HG03159 (cell line): ENCODE measurements around the gene AOAH.
A peak's percentile ranks its signal among the peaks of the same experiment; 100 is the strongest.

Experiments used
- ATAC-seq: cut with Tn5 transposase; IDR thresholded peaks from one replicate; pipeline ENCODE4 v1.9.1; 2021; ENCODE audit warnings: mild to moderate bottlenecking, moderate library complexity; ENCODE audit not compliant: unreplicated experiment

AOAH gene

GRCh38 chr7:36567699-36568451 is 156.4 kb downstream of the AOAH start:
- ATAC-seq, result no peak

DNA sequence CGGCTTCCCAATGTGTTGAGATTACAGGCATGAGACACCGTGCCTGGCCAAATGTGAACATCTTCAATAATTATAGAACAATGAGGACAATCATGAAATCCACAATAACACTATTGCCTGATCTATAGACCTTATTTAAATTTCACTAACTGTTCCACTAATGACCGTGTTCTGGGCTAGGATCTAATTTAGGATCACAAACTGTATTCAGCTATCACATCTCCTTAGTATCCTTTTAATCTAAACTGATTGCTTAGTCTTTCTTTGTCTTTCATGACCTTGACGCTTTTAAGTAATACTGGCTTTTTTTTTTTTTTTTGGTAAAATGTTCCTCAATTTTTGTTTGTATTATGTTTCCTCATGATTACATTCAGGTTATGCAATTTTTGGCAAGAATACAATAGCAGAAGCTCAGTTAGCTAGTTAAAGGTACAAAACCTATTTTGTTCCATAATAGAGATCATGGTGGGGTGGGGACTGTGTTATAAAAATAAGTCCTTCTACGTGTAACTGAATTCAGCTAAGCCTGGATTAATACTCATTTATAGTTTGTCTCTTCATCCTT is 158.4 kb downstream of the AOAH start:
- no peak for ATAC-seq

DNA sequence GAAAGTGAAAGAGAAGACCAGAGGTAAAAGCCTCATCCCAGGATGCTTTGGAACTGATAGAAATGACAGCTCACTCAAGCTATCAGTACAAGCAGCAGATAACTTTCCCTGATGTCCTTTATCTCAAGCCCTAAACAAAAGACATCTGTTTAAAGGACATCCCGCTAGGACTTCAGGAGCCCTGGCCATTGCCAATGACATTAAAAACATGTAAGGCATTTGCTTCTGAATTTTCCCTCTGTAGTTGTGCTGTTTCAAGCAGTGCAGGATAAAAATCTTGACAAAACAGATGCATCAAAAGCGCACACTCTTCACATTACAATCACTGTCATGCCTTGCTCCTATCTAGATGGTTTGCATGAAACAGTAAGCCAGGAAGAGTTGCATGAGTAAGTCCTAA is 159.8 kb downstream of the AOAH start:
- no peak for ATAC-seq

DNA sequence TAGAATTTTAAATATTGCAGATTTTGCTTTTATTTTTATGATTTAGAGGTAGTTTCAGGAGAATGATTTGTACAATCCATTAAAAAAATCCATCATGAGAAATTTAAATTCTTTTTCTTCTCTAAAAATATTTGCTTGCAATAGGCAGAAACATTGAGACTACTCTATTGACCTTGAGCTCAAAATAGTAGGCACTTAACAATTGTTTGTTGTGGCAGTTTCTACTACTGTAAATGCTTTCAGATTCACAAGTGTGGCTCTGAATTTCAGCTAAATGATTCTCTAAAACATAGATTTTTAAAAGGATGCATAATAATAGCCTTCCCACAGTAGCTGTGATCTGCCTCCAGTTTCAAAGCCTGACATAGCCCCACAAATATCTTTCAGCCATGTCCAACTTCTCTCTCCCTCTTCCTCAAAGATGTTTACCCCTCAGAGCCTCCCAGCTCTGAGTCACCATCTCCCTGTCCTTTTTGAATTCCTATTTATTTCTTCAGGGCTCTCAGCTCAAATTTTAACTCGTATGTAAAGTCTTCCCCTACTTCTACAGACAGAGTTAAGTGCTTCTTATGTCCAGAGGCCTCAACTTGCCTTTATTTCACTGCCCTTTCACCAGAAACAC is 160.5 kb downstream of the AOAH start:
- no peak for ATAC-seq

DNA sequence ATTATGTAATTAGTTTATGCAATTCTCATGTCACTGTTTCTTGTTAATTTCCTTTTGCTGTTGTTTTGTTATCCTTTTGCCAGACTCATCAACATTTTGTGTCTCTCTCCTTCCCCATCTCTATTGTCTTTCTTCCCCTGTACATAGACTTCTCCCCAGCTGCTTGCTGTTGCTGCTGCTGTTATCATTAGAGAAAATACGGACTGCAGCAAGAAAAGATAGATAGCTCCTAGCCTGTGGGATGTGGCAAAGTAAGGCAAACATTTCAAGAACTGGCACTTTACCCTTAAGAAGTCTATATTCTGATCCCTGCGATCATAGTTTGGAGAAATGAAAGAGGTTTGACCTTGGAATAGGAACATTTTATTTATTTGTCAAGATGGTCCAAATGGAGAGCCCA is 162.2 kb downstream of the AOAH start:
- ATAC-seq, result no peak

GRCh38 chr7:36549029-36549428 is 175.3 kb downstream of the AOAH start:
- no peak for ATAC-seq

DNA sequence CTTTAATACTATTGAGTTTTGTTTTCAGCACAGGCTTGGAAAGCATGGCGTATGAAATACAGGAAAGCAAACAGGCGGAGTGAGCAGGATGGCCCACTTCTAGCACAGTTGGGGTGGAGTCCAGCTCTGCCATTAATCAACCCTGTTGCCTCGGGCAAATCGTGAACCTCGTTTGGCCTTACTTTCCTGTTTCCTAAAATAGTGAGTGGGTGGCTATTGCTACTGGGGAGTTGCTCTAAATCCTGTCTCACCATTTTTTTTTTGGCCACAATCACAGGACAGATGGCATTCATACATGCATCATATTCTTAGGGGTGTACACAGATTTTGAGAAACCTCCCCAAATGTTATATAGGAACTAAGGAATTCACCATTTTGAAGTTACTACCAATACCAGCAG is 176.9 kb downstream of the AOAH start:
- no peak for ATAC-seq

- no peak for ATAC-seq
Measured at GRCh38 chr7:36546331-36546730, 178.0 kb downstream of the AOAH start.

DNA sequence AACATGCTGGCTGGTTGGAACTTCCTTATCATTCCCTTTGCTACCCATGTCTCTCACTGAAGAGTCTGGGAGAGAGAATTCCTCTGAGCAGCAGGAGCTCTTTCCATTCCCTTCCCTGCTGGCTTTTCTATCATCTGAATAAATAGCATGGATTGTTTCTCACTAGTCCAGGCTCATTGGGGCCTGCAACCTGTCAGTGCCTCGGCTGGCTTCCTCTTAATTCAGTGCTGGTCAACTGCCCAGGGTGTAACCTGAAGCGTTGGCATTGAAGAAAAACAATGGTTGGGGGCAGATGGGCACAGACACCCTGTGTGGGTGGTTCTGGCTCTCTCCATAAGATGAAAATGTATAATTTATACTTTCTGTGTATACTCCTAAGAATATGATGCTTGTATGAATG is 179.0 kb downstream of the AOAH start:
- no peak for ATAC-seq

GRCh38 chr7:36538126-36538525 is 186.2 kb downstream of the AOAH start:
- ATAC-seq, result no peak

DNA sequence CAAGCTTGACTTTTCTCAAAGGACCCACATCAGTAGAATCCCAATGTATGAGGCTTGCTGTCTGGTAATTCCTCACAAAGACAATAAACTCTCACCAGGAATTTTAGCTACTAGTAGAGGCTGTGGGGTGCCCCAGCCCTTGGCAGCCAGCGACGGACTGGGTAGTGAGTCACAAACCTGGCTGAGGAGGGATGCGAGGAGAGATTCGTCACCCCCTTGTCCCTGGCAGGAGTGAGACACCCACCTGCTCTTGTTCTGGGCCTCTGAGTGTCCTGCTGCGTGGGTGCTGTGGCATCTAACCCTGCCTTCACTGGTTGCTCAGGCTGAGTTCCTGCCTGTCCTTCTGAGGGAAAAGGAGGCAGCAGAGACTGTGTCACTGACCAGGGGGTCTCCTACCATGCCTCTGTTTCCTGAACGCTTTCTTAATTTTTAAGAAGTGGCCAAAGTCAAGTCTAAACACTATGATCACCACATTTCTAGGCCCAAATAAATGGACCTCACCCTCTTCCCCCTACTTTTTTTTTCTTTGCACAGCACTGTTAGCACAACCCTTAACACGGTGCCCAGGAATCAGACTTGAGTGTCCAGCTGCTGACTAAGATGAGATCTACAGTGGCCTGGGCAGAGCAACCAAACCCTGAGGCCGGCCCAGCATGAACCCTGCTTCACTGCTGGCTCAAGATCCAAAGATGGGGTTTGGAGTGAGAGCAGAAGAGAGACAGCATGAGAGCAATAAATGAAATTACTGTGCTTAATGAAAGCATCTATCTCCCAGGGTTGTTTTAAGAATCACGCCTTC is 188.2 kb downstream of the AOAH start:
- no peak for ATAC-seq

GRCh38 chr7:36533717-36534116 is 190.6 kb downstream of the AOAH start:
- no peak for ATAC-seq

DNA sequence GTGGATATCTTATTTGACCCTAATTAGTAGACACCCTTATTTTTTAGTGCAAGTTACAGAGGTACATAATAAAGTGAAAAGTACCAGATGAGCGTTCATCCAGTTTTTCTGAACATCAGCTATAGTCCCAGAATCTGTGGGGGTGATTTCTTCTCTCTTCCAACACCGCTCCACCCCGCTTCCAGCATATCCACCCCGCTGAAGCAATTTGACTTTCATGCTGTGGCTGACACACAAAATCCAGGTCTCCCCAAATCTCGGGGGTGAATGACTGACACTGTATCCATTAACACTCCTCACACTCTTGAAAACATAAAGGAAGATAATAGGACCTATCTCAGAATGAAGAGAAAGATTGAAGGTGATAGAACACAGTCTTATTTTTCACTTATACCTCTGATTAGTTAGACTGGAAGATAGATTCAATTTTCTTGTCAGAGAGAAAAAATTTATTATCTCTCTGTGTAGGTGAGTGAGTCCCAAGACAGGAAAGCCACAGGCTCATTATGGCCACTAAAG is 191.3 kb downstream of the AOAH start:
- no peak for ATAC-seq

GRCh38 chr7:36531951-36532350 is 192.3 kb downstream of the AOAH start:
- ATAC-seq, result no peak

DNA sequence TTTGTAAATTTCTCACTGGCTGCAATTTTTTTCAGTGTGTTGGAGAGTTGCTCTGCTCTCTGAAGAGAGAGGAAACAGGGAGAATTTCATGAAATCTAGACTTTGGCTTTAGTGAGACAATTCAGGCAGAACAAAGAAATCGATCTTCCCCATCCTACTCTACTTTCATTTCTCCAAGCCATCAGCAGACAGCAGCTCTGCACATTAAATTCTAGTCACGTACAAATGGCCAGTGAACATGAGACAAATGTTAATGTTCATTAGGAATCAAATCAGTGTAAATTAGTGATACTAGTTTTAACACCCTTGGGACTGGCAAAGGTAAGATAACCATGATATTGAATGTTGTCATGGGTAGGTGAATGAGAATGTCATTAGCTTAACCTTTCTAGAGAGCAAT is 193.8 kb downstream of the AOAH start:
- ATAC-seq, result no peak

- ATAC-seq, result no peak
Measured at GRCh38 chr7:36527549-36527913, 196.8 kb downstream of the AOAH start.

- peak; percentile 68 for ATAC-seq
Measured at GRCh38 chr7:36526863-36527548, 197.3 kb downstream of the AOAH start.

DNA sequence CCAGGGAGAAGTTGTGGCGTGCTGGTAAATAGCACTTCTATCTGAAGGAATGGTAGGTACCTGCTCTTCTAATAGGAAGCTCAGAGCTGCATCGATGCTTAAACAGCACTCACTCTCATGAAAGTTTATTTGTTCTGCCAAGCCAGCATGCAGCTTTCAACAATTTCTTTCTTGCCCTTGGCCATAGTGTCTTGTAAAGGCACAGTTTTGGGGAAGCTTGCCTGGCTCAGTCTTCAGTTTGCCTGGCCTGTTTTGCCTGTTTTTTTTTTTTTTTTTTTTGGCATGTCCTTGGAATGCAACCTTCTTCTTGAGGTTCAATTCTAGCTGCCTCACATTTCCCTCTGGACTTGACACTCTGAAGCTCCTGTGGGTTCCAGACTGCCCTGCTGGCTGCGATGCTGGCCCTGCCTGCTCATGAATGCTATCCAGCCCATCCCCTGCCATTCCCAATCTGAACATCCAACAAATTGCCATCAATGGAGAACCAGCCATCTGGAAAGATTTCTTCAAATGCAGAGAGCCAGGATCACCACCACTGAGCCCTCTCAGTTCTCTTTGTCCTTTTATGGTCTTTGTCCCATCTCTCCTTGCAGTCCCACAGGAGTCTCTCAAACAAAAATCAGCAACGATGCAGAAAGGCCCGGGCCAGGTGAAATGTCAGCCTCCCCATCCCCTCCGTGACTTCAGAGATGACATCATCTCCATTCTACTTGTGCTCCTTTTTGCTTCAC is 200.8 kb downstream of the AOAH start:
- no peak for ATAC-seq

DNA sequence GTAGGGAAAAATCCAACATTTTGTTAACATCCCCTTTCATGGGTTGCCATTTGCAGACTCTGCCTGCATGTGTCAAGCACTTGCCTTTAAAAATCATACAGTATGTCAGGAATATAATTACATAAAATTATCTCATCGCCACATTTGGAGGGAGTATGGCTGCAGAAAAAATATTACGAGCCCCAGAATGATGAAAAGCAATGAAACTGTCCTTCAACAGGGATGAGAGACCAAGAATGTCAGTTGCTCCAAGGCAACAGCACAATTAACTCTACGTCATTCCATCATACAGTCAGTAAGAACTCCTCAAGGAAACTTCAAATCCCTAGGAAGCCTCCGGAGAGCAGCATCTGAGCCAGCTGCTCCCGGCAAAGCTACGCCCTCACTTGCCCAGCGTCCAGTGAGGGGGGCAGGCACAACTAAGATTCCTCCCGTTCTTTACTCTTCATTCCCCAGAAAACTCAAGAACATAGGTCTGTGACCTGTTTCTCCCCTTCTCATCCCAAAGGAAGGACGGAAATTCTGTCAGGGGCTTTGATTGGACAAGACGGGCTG is 201.8 kb downstream of the AOAH start:
- ATAC-seq, result no peak

GRCh38 chr7:36521911-36522310 is 202.4 kb downstream of the AOAH start:
- ATAC-seq, result no peak
